ENCODE measurements around the gene UST.

- TF ChIP-seq CTCF (IDR thresholded peaks at IDR 0.05) (no peak), E2F1 (CRISPR knock-in tag; IDR thresholded peaks at IDR 0.05) (no peak), RELA (CRISPR knock-in tag; IDR thresholded peaks at IDR 0.05; ENCODE audit: borderline replicate concordance) (no peak), ZNF138 (CRISPR knock-in tag; conservative IDR thresholded peaks at IDR 0.05) (no peak), SP1 (CRISPR knock-in tag; conservative IDR thresholded peaks at IDR 0.05) (no peak), FOXK1 (CRISPR knock-in tag; IDR thresholded peaks at IDR 0.05) (no peak)
Observed at GRCh38 chr6:149114167-149114566, 367.3 kb downstream of the UST start.

All from WTC11 (cell line).